Mucosa of rectum (tissue), 2 donors: Measurements from ENCODE around the gene SNCB.

Experiments used
- H3K27ac ChIP-seq, 2 donors: one replicate each; pipeline ENCODE4 v1.7.0; 2013; ENCODE audit warnings: inconsistent platforms in 2 of 2, low read depth in 2 of 2, low read length in 2 of 2
- H3K27me3 ChIP-seq, 2 donors: one replicate each; pipeline ENCODE4 v1.7.0; 2013; ENCODE audit warnings: low read length in 2 of 2; ENCODE audit not compliant: control insufficient read depth in 2 of 2, insufficient read depth in 2 of 2
- H3K36me3 ChIP-seq, 2 donors: one replicate each; pipeline ENCODE4 v1.7.0; 2013; ENCODE audit warnings: low read length in 2 of 2; ENCODE audit not compliant: control insufficient read depth in 2 of 2, insufficient read depth in 2 of 2
- H3K4me1 ChIP-seq, 2 donors: one replicate each; pipeline ENCODE4 v1.7.0; 2013; ENCODE audit warnings: low read length in 2 of 2, mild to moderate bottlenecking in 1 of 2; ENCODE audit not compliant: control insufficient read depth in 2 of 2, insufficient read depth in 2 of 2
- H3K4me3 ChIP-seq, 2 donors: one replicate each; pipeline ENCODE4 v1.7.0; 2013; ENCODE audit warnings: low read length in 2 of 2
- H3K9ac ChIP-seq, 2 donors: one replicate each; pipeline ENCODE4 v1.7.0; 2013; ENCODE audit warnings: low read length in 2 of 2, low read depth in 1 of 2, mild to moderate bottlenecking in 1 of 2
- H3K9me3 ChIP-seq, 2 donors: one replicate each; pipeline ENCODE4 v1.7.0; 2013; ENCODE audit warnings: low read length in 2 of 2; ENCODE audit not compliant: control insufficient read depth in 2 of 2
- donor health status: healthy.
- donor health status: Normal muscosa, but diverticular disease.

Gene SNCB

DNA sequence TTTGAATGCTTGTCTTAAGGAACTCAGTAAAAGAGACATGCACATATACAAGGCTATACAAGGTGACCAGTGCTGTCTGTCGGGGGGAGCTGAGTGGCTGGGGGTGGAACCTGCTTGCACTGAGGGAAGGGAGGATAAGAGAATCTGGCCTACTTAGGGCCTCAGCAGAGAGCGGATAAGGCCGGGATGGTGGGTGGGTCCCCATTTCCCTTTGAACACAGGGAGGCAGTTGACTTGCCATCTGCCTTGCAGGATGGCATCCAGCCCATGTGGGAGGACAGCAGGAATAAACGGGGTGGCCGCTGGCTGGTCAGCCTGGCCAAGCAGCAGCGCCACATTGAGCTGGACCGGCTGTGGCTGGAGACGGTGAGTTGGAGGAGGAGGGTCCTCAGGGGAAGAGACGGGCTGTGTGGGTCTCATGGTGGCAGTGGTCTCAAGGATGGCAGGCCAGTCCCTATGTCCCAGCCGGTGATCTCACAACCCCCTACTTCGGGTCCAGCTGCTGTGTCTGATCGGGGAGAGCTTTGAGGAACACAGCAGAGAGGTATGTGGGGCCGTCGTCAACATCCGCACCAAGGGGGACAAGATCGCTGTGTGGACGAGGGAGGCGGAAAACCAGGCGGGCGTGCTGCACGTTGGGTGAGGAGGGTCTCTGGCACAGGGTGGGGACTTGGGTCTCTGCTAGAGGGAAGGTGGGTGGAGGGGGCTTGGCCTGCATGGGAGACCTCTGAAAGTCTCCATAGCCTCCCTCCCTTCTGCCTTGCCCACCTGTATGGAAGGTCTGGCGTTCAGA, 14.7 kb upstream of the SNCB start:
- H3K27me3 ChIP-seq: peaks cover 0 to 3% of the 10 kb centered on the region in 2 donors
- no peak overlapping the region for H3K27ac ChIP-seq
- H3K9me3 ChIP-seq: no peaks in the 10 kb centered on the region
- H3K4me1 ChIP-seq: peaks cover 10 to 16% of the 10 kb centered on the region in 2 donors
- no peak overlapping the region for H3K4me3 ChIP-seq
- H3K9ac ChIP-seq: no peak overlapping the region
- H3K36me3 ChIP-seq: no peaks in the 10 kb centered on the region

DNA sequence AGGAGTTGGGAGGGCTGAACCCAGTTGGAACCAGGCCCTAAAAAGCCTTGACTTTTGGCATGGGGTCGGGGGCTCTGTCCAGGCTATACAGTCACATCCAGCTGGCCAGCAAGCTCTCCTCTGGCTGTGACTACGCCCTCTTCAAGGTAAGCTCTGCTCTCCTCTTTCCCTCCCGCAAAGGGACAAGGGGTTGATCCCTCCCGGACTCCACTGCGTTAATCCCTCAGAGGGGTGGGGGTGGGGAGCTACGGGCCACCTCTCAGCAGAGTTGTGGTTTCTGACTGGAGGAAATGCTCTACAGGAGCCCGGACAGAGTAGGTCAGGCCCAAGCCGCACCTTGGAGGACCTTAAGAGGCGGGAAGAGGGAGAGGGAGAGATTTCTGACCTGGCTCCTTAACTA, 14.0 kb upstream of the SNCB start:
- no peak overlapping the region for H3K27ac ChIP-seq
- peaks cover 0 to 3% of the 10 kb centered on the region in 2 donors for H3K27me3 ChIP-seq
- peaks cover 10 to 16% of the 10 kb centered on the region in 2 donors for H3K4me1 ChIP-seq
- H3K36me3 ChIP-seq: no peaks in the 10 kb centered on the region
- H3K9me3 ChIP-seq: no peaks in the 10 kb centered on the region
- no peak overlapping the region for H3K4me3 ChIP-seq
- H3K9ac ChIP-seq: no peak overlapping the region

DNA sequence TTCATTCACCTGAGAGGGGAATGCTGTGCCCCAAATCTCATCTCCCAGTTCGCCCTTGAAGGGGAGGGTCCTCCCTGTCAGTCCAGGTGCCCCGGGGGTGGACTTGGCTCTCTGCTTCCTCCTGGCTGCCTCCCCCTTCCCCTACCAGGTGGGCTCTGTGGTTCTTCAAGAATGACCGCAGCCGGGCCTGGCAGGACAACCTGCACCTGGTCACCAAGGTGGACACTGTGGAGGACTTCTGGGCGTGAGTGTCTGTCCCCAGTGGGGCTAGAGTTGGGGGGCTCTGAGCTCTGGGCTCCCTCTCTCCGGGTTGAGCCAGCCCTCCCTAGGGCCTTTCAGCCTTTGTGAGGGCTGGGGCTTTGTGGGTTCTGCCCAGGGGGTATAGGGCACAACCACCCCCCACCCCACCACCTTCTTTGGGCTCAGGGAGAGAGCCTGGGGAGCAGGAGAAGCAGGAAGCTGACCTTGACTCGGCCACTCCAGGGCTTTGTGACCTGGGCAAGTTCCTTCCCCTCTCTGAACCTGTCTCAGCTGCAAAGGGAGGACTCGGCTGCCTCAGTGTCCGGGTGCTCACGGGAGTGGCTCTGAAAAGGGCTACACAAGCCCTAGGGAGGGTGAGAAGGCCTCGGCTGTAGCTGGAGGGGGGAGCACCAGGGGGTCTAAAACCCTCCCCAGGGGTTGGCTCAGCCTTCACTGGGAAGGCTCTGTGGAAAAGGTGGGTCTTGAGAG, 13.3 kb upstream of the SNCB start:
- Histone ChIP-seq H3K4me1 (peaks cover 9 to 16% of the 10 kb centered on the region in 2 donors), H3K36me3 (no peaks in the 10 kb centered on the region), H3K4me3 (no peak overlapping the region), H3K27me3 (peaks cover 0 to 3% of the 10 kb centered on the region in 2 donors), H3K9me3 (no peaks in the 10 kb centered on the region), H3K9ac (no peak overlapping the region), H3K27ac (no peak overlapping the region)

DNA sequence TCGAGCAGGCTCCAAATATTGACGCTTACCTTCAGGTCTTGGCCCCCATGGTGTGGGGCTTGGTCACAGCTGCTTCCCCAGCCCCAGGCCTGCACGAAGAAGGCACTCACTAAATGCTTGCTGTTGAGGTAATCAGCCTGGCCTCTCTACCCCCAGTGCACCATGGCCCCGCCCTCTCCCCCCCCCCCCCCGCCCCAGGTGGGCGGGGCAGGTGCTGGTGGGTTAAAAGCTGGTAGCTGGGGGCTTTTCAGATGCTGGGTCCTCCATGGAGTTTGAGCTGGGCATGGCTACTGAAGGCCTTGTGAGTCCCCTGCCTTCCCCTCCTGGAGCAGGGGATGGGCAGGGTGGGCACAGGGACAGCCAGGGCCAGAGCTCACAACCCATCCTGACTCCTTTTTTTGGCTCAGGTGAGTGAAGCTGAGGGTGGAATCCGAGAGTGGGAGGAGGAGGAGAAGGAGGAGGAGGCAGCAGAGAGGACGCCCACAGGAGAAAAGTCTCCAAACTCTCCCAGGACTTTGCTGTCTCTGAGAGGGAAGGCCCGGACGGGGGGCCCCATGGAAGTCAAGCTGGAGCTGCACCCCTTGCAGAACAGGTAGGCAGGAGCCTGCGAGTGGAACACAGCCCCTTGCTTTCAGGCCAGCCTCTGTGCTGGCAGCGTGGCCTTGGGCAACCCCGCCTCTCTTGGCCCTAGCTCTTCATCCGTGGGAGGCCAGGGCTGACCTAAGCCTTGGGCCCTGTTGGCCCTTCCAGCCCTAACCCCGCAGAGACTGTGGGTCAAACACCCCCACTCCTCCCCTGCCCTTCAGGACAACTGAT, 12.5 kb upstream of the SNCB start:
- Histone ChIP-seq H3K27me3 (peaks cover 0 to 3% of the 10 kb centered on the region in 2 donors), H3K36me3 (no peaks in the 10 kb centered on the region), H3K4me1 (peaks cover 1 to 8% of the 10 kb centered on the region in 2 donors), H3K4me3 (no peak overlapping the region), H3K9me3 (no peaks in the 10 kb centered on the region), H3K27ac (no peak overlapping the region), H3K9ac (no peak overlapping the region)

DNA sequence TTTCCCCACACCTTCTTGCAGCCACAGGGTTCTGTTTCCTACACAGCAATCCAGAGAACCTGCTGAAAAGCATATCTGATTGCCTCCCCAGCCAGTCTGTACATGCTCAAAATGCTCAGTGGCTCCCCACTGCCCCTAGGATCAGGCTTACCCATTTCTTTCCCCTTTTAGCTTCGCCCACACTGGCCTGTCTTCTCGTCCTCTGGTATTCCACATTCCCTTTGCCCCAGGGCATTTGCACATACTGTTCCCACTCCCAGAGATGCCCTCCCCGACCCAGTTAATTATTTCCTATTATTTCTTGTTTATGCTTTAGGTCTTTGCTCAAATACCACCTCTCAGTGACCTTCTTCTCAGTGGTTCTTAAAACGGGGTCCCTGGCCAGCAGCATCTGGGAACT, 10.3 kb upstream of the SNCB start:
- no peak overlapping the region for H3K4me3 ChIP-seq
- no peaks in the 10 kb centered on the region for H3K9me3 ChIP-seq
- no peaks in the 10 kb centered on the region for H3K36me3 ChIP-seq
- no peak overlapping the region for H3K9ac ChIP-seq
- H3K27me3 ChIP-seq: peaks cover 0 to 6% of the 10 kb centered on the region in 2 donors
- no peak overlapping the region for H3K27ac ChIP-seq
- no peaks in the 10 kb centered on the region for H3K4me1 ChIP-seq

DNA sequence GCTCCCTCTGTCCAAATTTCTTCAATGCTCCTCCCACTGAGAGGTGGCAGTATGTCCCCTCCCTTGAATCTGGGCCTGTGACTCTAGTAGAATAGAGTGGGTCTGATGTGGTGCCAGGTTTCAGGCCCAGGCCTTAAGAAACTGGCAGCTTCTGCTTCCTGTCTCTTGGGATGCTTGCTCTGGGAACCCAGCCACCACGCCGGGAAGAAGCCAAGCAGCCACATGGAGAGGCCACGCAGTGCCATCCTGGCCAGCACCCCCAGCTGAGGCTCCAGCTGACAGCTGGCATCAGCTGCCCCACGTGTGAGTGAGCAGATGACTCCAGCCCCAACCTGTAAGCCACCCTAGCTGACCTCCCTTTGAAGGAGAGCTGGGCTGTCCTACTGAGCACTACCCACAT, 9.6 kb upstream of the SNCB start:
- no peak overlapping the region for H3K4me3 ChIP-seq
- H3K36me3 ChIP-seq: no peaks in the 10 kb centered on the region
- H3K4me1 ChIP-seq: no peaks in the 10 kb centered on the region
- peaks cover 0 to 6% of the 10 kb centered on the region in 2 donors for H3K27me3 ChIP-seq
- H3K9me3 ChIP-seq: no peaks in the 10 kb centered on the region
- no peak overlapping the region for H3K27ac ChIP-seq
- no peak overlapping the region for H3K9ac ChIP-seq

DNA sequence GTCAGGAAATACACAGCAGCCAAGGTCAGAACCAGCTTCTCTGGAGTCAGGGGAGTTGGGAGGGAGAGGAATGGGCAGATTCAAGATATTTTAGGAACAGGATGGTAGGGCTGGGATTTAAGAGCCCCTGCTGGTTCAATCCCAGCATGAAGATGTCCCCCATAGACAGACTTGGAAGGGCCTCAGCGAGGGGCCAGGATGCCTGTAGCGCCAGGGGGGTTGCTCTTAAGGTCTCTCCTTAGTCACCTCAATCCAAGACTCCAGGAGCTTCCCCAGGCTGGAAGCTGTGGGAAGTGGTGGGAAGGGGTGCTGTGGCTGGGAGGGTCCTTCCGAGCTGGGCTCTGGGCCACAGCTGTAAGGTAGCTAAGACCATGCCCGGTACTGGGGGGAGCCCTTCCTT, 8.9 kb upstream of the SNCB start:
- Histone ChIP-seq H3K4me1 (no peaks in the 10 kb centered on the region), H3K27ac (no peak overlapping the region), H3K36me3 (no peaks in the 10 kb centered on the region), H3K9ac (no peak overlapping the region), H3K4me3 (no peak overlapping the region), H3K27me3 (peaks cover 0 to 6% of the 10 kb centered on the region in 2 donors), H3K9me3 (no peaks in the 10 kb centered on the region)

DNA sequence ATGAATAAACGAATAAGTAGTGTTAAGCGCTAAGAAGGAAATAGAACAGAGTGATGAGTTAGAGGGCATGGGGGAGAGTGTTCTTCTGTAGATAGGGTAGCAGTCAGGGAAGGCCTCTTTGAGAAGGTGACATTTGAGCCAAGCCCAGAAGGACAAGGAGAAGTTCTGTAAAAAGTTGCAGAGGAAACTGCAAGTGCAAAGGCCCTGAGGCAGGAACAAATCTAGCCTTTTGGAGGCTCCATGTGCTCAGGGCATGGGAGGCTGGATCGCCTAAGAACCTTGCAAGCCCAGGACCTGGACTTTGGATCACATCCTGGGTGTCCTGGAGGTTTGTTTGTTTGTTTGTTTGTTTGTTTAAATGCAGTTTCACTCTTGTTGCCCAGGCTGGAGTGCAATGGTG, 8.1 kb upstream of the SNCB start:
- Histone ChIP-seq H3K27ac (no peak overlapping the region), H3K4me3 (no peak overlapping the region), H3K36me3 (no peaks in the 10 kb centered on the region), H3K27me3 (peaks cover 6 to 11% of the 10 kb centered on the region in 2 donors), H3K4me1 (no peaks in the 10 kb centered on the region), H3K9me3 (no peaks in the 10 kb centered on the region), H3K9ac (no peak overlapping the region)

DNA sequence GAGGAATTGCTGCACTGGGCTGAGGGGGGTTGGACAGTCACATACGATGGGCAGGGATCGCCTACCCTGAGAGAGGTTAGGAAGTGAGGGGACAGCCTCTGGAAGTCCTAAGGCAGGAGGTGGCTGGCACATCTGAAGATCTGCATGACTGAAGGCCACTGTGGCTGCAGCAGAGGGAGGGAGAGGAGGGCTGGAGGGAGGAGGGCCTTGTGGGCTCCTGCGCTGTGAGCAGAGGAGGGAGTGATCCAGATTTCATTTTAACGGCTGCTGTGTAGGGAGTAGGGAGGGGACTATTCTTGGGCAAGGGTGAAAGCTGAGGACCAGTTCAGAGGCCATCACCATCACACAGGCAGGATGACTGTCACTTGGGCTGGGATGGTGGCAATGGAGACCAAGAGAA, 7.2 kb upstream of the SNCB start:
- H3K4me1 ChIP-seq: no peaks in the 10 kb centered on the region
- no peaks in the 10 kb centered on the region for H3K36me3 ChIP-seq
- no peak overlapping the region for H3K9ac ChIP-seq
- H3K27me3 ChIP-seq: peaks cover 12 to 16% of the 10 kb centered on the region in 2 donors
- no peaks in the 10 kb centered on the region for H3K9me3 ChIP-seq
- H3K27ac ChIP-seq: no peak overlapping the region
- no peak overlapping the region for H3K4me3 ChIP-seq

DNA sequence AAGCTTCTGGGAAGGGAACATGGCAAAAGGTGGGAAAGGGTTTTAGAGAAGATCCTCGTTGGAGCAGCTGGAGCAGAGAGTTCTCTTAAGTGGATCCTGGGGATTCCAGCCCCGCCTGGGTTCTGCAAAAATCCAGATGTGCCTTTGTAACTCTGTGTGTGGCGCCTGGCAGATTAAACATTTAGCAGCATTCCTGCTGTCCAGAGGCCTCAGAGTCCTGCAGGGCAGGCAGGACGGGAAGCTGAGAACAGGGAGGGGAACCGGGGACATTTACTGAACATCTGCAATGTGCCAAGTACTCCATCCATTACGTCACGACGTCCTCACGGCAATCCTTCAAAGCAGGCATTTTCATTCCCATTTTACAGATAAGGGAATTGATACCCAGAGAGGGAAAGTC, 6.1 kb upstream of the SNCB start:
- Histone ChIP-seq H3K36me3 (no peaks in the 10 kb centered on the region), H3K27ac (no peak overlapping the region), H3K9me3 (no peaks in the 10 kb centered on the region)

More for the DNA sequence above, 6.1 kb upstream of the SNCB start:
- no peak overlapping the region for H3K9ac ChIP-seq
- no peaks in the 10 kb centered on the region for H3K4me1 ChIP-seq
- peaks cover 17 to 23% of the 10 kb centered on the region in 2 donors for H3K27me3 ChIP-seq
- no peak overlapping the region for H3K4me3 ChIP-seq
